ENCODE data around the gene TAS1R1. TPM values are rescaled to one million over a fixed set of nuclear protein-coding genes. Genes with fewer than 3 reads are reported as not detected.

Gene TAS1R1
- total and polyA plus RNA-seq, 9 of the 15 experiments (the other 6 are each of a cell fraction or from before 2014, with no cell fraction given), result 0.06 TPM; not detected in 8

GRCh38 chr1:6584126-6585080, 29.3 kb downstream of the TAS1R1 start:
- WGBS (ENCODE audit: insufficient coverage, low coverage, missing lambda C conversion rate), result 54% methylated on average over 21 of the region's 21 CpGs
- TF ChIP-seq SPI1 (IDR thresholded peaks at IDR 0.05; ENCODE audit: borderline replicate concordance, low read depth, low read length), result peak; percentile 89
- TF ChIP-seq MNT (conservative IDR thresholded peaks at IDR 0.05), result 0 out of 4 replicates have a peak, but pooled peaks of 1 of the 2 experiments have one; percentile 17
- TF ChIP-seq ATF2 (CRISPR knock-in tag; IDR thresholded peaks at IDR 0.05), result no peak
- peak; percentile 57 for TF ChIP-seq CBFA2T3 (IDR thresholded peaks at IDR 0.05)
- no peak for TF ChIP-seq RBBP5 (IDR thresholded peaks at IDR 0.05; ENCODE audit: borderline replicate concordance, insufficient read depth, low read length, poor library complexity, severe bottlenecking)
- no peak for TF ChIP-seq RBM22 (IDR thresholded peaks at IDR 0.05; ENCODE audit: low read depth, low read length, poor library complexity, severe bottlenecking)
- peak; percentile 39; the same call in 1 of the 2 replicates for TF ChIP-seq KLF16 (IDR thresholded peaks at IDR 0.05)
- peak; percentile 63 for TF ChIP-seq GATA2 (CRISPR knock-in tag; IDR thresholded peaks at IDR 0.05)
- TF ChIP-seq ZNF143 (CRISPR knock-in tag; IDR thresholded peaks at IDR 0.05), result no peak
- TF ChIP-seq TCF3 (CRISPR knock-in tag; IDR thresholded peaks at IDR 0.05), result peak; percentile 49; the same call in 1 of the 2 replicates
- TF ChIP-seq POLR2B (IDR thresholded peaks at IDR 0.05; ENCODE audit: low read depth, partially characterized antibody), result peak; percentile 9
- TF ChIP-seq SMC3 (conservative IDR thresholded peaks at IDR 0.05; ENCODE audit: insufficient read depth, low read depth, low read length), result no peak
- TF ChIP-seq KHSRP (IDR thresholded peaks at IDR 0.05), result no peak
- TF ChIP-seq ZNF398 (CRISPR knock-in tag; IDR thresholded peaks at IDR 0.05), result no peak
- TF ChIP-seq ZEB2 (IDR thresholded peaks at IDR 0.05), result peak; percentile 68; the same call in 1 of the 2 replicates
- TF ChIP-seq POLR2AphosphoS5 (IDR thresholded peaks at IDR 0.05; ENCODE audit: control insufficient read depth, insufficient read depth, low read depth, low read length), result 0 out of 2 replicates have a peak, but pooled peaks have one; percentile 24
- peak; percentile 36; the same call in 1 of the 2 replicates for TF ChIP-seq DPF2 (IDR thresholded peaks at IDR 0.05)

More at GRCh38 chr1:6584126-6585080, 29.3 kb downstream of the TAS1R1 start:
- H3K4me3 ChIP-seq, result no peak overlapping the region
- peak overlapping the region in 1 of 2 experiments; percentile 11; a peak in 2 of 4 replicates for H3K9ac ChIP-seq (ENCODE audit: insufficient read depth in 1 of 2, low read depth in 2 of 2, low read length in 2 of 2)
- intact Hi-C loops (cut with micrococcal nuclease), result no loop called here
- no peaks in the 10 kb centered on the region for H3K27me3 ChIP-seq (ENCODE audit: control insufficient read depth in 2 of 2, insufficient read depth in 2 of 2, low read length in 2 of 2)
- ATAC-seq (no peak), DNase-seq (ENCODE audit: extremely low read depth in 1 of 4, low spot score in 3 of 4) (peak in 1 of 4 experiments; percentile 56), FAIRE-seq (peak; percentile 79)
- no peak overlapping the region for H2AFZ ChIP-seq (ENCODE audit: low read depth, low read length)
- BruUV-seq (replicated peaks), result no TSS peak
- peak overlapping the region; percentile 13; the same call in 1 of the 3 replicates for H3K27ac ChIP-seq (ENCODE audit: extremely low read depth, low read depth, low read length)
- CTCF ChIA-PET (ENCODE audit: low intra/inter-chr PET ratio), result no interaction called here
- H4K20me1 ChIP-seq (replicated peaks; ENCODE audit: control insufficient read depth, insufficient read depth, low read length), result peaks cover 33% of the 10 kb centered on the region
- peaks cover 59% of the 10 kb centered on the region; the same call in 2 of the 3 replicates for H3K36me3 ChIP-seq (ENCODE audit: control insufficient read depth, insufficient read depth, low read length)
- peak overlapping the region; percentile 48 for H3K4me2 ChIP-seq (ENCODE audit: insufficient read depth, low read length)
- H3K9me3 ChIP-seq (replicated peaks; ENCODE audit: control insufficient read depth, insufficient read depth, low read depth, low read length), result no peaks in the 10 kb centered on the region
- in situ Hi-C loops (cut with MboI), result no loop called here
- POLR2A ChIA-PET, result interaction anchor here (1.1 to 13.4 kb wide), 2 partner anchors 9 to 16 kb away, joined by 5 to 221 read pairs; partner anchors contain the start of gene KLHL21
- H3K4me1 ChIP-seq (replicated peaks in 1 of 2; ENCODE audit: control insufficient read depth in 2 of 2, insufficient read depth in 2 of 2, low read length in 2 of 2), result peaks cover 37 to 80% of the 10 kb centered on the region in 2 experiments
- peaks cover 19% of the 10 kb centered on the region for H3K9me1 ChIP-seq (ENCODE audit: control insufficient read depth, insufficient read depth, low read length)
- peaks cover 45% of the 10 kb centered on the region for H3K79me2 ChIP-seq (ENCODE audit: control insufficient read depth, insufficient read depth, low read length)
